ENCODE results near the gene GCA. TPM values are rescaled to one million over a fixed set of nuclear protein-coding genes. Genes with fewer than 3 reads are reported as not detected.

The GCA gene
- total RNA-seq, result 10 to 100 TPM in 3 of 4 donors, 1 to 10 TPM in 1; 8.2 to 29.0 (median 19.2) TPM

GRCh38 chr2:162343824-162344616 is at the start of gene GCA:
Gene GCA, plus strand, starts transcription at chr2:162344132. Its CDS starts 117 bp downstream, at chr2:162344249.
- H3K36me3 ChIP-seq, result no peaks in the 10 kb centered on the region
- H3K9me3 ChIP-seq, result no peaks in the 10 kb centered on the region
- peak within 1 kb of the TSS; percentile 57 for H3K4me3 ChIP-seq
- H3K27ac ChIP-seq, result peak within 1 kb of the TSS; percentile 76
- H3K27me3 ChIP-seq, result no peaks in the 10 kb centered on the region
- under 1% methylated on average over 26 of the region's 57 CpGs for WGBS
- TF ChIP-seq EP300 (IDR thresholded peaks at IDR 0.05), result no peak
- peak in 2 of 3 donors; percentile 14 to 37 for TF ChIP-seq POLR2AphosphoS5 (IDR thresholded peaks at IDR 0.05)
- TF ChIP-seq POLR2A (IDR thresholded peaks at IDR 0.05), result peak in 1 of 2 donors; percentile 14
- no peak for TF ChIP-seq CTCF (IDR thresholded peaks at IDR 0.05)
- peaks cover 14% of the 10 kb centered on the region for H3K4me1 ChIP-seq
- peak; percentile 99 for DNase-seq (ENCODE audit: low spot score in 2 of 2)

- no peak for DNase-seq (ENCODE audit: low spot score in 2 of 2)
- Histone ChIP-seq H3K36me3 (peaks cover 11% of the 10 kb centered on the region), H3K27me3 (no peaks in the 10 kb centered on the region), H3K4me3 (no peak overlapping the region), H3K27ac (no peak overlapping the region), H3K4me1 (no peaks in the 10 kb centered on the region), H3K9me3 (no peaks in the 10 kb centered on the region)
- 94% methylated on average over 2 of the region's 2 CpGs for WGBS
- TF ChIP-seq CTCF (IDR thresholded peaks at IDR 0.05) (no peak), POLR2A (IDR thresholded peaks at IDR 0.05) (no peak), POLR2AphosphoS5 (IDR thresholded peaks at IDR 0.05) (no peak), EP300 (IDR thresholded peaks at IDR 0.05) (no peak)
These were observed 48.9 kb upstream of the GCA start for GRCh38 chr2:162295009-162295408.

- WGBS, result 58% methylated on average over 5 of the region's 5 CpGs
- Histone ChIP-seq H3K9me3 (no peaks in the 10 kb centered on the region), H3K36me3 (peaks cover 11% of the 10 kb centered on the region), H3K27ac (no peak overlapping the region), H3K27me3 (no peaks in the 10 kb centered on the region), H3K4me1 (peaks cover 3% of the 10 kb centered on the region), H3K4me3 (no peak overlapping the region)
- no peak for DNase-seq (ENCODE audit: low spot score in 2 of 2)
- TF ChIP-seq CTCF (IDR thresholded peaks at IDR 0.05) (peak; percentile 59 to 73), EP300 (IDR thresholded peaks at IDR 0.05) (no peak)
These were observed 45.9 kb upstream of the GCA start for GRCh38 chr2:162297925-162298552.

- Histone ChIP-seq H3K27me3 (no peaks in the 10 kb centered on the region), H3K9me3 (no peaks in the 10 kb centered on the region), H3K4me3 (no peak overlapping the region), H3K4me1 (peaks cover 3% of the 10 kb centered on the region), H3K27ac (no peak overlapping the region), H3K36me3 (peaks cover 11% of the 10 kb centered on the region)
- no peak for DNase-seq (ENCODE audit: low spot score in 2 of 2)
- no peak for TF ChIP-seq POLR2AphosphoS5 (IDR thresholded peaks at IDR 0.05)
- no peak for TF ChIP-seq POLR2A (IDR thresholded peaks at IDR 0.05)
- 92% methylated on average over 9 of the region's 9 CpGs for WGBS
These were observed 45.1 kb upstream of the GCA start for GRCh38 chr2:162298669-162299335.

- no peak overlapping the region for H3K27ac ChIP-seq
- no peak for TF ChIP-seq POLR2AphosphoS5 (IDR thresholded peaks at IDR 0.05)
- TF ChIP-seq EP300 (IDR thresholded peaks at IDR 0.05), result no peak
- TF ChIP-seq POLR2A (IDR thresholded peaks at IDR 0.05), result no peak
- TF ChIP-seq CTCF (IDR thresholded peaks at IDR 0.05), result no peak
- peaks cover 11% of the 10 kb centered on the region for H3K36me3 ChIP-seq
- H3K4me3 ChIP-seq, result no peak overlapping the region
- H3K4me1 ChIP-seq, result peaks cover 3% of the 10 kb centered on the region
- no peak for DNase-seq (ENCODE audit: low spot score in 2 of 2)
- no peaks in the 10 kb centered on the region for H3K9me3 ChIP-seq
- no peaks in the 10 kb centered on the region for H3K27me3 ChIP-seq
These were observed 43.7 kb upstream of the GCA start for GRCh38 chr2:162300266-162300665.
